HS-27A (cell line): ENCODE data around the gene CTXND1.

Source experiments
- DNase-seq: peaks from one replicate; pipeline ENCODE4 v3.0.0-alpha.2; 2012; ENCODE audit warnings: low read depth, missing footprints

CTXND1 gene

GRCh38 chr15:80259942-80260510 lies 8.0 kb upstream of the CTXND1 start:
- no peak for DNase-seq

GRCh38 chr15:80251428-80252120 lies 439 bp downstream of the CTXND1 start:
- no peak for DNase-seq

- no peak for DNase-seq
Measured at GRCh38 chr15:80250614-80251427, 1.2 kb downstream of the CTXND1 start.

GRCh38 chr15:80249973-80250372 lies 2.0 kb downstream of the CTXND1 start:
- no peak for DNase-seq

GRCh38 chr15:80247320-80247719 lies 4.7 kb downstream of the CTXND1 start:
- no peak for DNase-seq

- DNase-seq: no peak
Measured at GRCh38 chr15:80246425-80246894, 5.6 kb downstream of the CTXND1 start.

- no peak for DNase-seq
Measured at GRCh38 chr15:80242802-80243201, 9.2 kb downstream of the CTXND1 start.

GRCh38 chr15:80242132-80242769 lies 9.8 kb downstream of the CTXND1 start:
- DNase-seq: no peak

- DNase-seq: no peak
Measured at GRCh38 chr15:80241508-80241907, 10.5 kb downstream of the CTXND1 start.

- DNase-seq: no peak
Measured at GRCh38 chr15:80240276-80240675, 11.7 kb downstream of the CTXND1 start.

- no peak for DNase-seq
Measured at GRCh38 chr15:80234883-80235282, 17.1 kb downstream of the CTXND1 start.

GRCh38 chr15:80233581-80233980 lies 18.4 kb downstream of the CTXND1 start:
- DNase-seq: no peak

- DNase-seq: no peak
Measured at GRCh38 chr15:80231371-80231770, 20.6 kb downstream of the CTXND1 start.

- no peak for DNase-seq
Measured at GRCh38 chr15:80228959-80229610, 22.9 kb downstream of the CTXND1 start.

- no peak for DNase-seq
Measured at GRCh38 chr15:80219955-80220354, 32.1 kb downstream of the CTXND1 start.

- DNase-seq: no peak
Measured at GRCh38 chr15:80217327-80217900, 34.6 kb downstream of the CTXND1 start.

GRCh38 chr15:80216911-80217310 lies 35.1 kb downstream of the CTXND1 start:
- no peak for DNase-seq

- DNase-seq: no peak
Measured at GRCh38 chr15:80216141-80216540, 35.9 kb downstream of the CTXND1 start.

- no peak for DNase-seq
Measured at GRCh38 chr15:80214910-80215309, 37.1 kb downstream of the CTXND1 start.

- no peak for DNase-seq
Measured at GRCh38 chr15:80211976-80212375, 40.0 kb downstream of the CTXND1 start.
